HG02943 (cell line): Measurements from ENCODE around the gene TBCCD1.
"Not testable (repeated sequence)": the region's sequence is repeated elsewhere in the genome, so short reads cannot be mapped to it uniquely, and the experiment has no call there.

Source experiments
- ATAC-seq: cut with Tn5 transposase; IDR thresholded peaks from one replicate; pipeline ENCODE4 v1.9.1; 2021; ENCODE audit warnings: mild to moderate bottlenecking, low read depth, moderate library complexity; ENCODE audit not compliant: unreplicated experiment

The TBCCD1 gene

DNA sequence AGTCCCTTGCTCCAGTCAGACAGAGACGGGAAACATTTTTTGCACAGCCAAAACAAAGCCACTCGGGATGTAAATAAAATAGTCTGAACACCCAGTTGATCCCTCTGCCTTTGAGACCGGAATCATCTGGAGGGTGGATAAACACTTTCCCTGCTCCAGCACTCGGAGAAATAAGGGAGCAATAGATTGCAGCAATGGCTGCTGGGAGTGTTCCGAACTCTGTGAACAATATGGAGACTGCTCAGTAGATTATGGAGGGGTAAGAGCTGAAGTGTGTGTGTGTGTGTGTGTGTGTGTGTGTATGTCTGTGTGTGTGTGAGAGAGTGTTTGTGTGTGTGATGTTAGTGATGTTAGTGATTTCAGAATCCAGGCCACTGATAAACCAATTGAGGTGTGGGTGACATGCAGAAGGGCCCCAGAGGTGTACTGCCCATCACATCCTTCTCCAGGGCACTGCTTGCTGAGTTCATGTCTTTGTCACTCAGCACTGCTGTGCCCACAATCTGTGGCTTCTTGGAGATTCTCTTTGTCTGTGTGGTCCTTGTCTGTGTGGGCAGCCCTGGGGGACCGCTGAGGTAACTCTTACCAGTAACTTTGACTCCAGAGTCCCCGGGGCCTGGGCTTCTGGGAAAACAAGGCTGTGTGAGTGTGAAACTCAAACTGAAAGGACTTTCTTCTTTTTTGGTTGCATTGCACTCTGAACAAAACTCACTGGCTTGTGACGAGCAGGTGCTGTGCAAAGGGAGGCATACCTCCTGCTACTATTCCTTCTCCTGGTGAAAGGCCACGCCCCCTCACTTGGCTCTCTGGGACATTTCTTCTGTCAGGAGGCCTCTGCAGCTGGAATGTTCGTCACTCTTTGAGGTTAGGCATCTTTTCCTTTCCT lies 45.9 kb downstream of the TBCCD1 start:
- ATAC-seq = peak; percentile 38

DNA sequence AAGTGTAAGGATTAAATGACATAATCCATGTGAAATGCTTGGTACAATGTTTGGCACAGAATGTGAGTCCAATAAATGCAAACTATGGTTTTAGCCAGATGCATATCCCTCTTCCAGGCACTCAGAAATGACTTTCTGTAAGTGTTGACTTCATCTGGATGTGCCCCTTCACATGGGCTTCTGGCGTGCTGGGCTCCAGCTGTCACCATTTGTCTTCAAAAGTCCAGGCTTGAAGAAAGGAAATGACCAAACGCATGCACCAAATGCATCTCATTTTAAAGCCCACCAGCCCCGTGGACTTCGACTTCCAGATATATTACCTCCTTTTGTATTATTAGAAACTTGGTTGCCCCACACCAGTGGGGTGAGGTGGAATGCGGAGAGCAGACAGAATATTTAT lies 46.7 kb downstream of the TBCCD1 start:
- no peak for ATAC-seq

DNA sequence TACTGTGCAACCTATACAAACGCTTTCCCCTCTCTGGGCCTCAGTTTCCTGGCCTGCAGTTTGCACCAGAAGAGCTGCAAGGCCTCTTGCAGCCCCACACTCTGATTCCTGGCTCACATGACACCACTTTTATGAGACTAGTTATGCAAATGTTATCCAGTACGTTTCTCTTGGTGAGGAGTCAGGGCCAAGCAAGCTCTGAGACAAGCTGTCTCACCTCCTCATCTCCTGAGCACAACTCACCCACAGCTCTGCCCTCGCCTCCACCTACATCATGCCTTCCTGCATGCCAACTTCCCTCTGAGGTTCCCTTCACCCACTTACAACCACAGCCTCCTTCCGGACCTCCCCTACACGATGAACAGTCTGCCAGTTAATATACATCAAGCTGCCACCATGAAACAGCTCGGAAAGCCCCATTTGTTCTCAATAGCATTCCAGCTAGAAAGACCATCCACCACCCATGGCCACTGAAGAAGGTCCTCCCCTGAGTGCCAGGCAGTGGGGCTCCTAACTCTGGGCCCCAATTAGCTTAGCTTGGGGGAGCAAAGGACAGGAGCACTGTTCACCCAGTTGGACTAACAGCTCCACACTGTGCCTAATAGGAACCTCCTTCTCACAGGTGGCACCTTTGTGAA lies 48.0 kb downstream of the TBCCD1 start:
- ATAC-seq = no peak

DNA sequence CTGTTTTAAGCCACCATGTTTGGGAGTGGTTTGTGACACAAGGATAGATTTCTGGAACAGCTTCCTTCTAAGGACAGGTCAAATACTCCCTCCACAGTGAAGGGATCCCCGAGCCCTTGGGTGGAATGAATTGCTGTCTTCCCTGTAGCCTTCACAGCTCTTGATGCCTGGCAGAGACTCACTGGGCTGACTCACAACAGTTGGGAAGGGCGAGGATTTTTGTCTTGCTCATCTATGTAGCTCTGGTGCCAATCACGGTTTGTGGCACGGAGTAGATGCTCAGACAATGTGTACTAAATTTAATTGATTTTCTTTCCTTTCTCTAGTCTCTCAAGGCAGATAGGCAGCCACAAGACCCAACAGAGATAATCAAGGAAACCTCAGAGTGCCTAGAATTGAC lies 49.9 kb downstream of the TBCCD1 start:
- ATAC-seq = no peak

DNA sequence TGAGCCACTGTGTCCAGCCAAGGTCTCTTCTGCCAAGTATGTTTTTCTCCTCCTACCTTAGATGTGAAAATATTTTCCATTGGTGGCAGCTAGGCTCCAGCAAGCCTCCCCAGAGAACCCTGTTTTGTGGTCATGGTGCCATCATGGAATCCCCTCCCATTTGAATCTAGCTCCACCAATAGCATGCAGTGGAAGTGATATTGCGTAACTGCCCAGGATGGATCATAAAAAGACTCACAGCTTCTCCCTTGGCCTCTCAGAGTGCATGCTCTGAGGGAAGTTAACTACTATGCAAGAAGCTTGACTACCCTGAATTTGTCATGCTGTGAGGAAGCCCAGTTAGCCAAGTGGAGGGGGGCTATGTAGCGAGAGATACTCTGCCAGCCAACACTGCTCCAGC lies 50.5 kb downstream of the TBCCD1 start:
- ATAC-seq = no peak

DNA sequence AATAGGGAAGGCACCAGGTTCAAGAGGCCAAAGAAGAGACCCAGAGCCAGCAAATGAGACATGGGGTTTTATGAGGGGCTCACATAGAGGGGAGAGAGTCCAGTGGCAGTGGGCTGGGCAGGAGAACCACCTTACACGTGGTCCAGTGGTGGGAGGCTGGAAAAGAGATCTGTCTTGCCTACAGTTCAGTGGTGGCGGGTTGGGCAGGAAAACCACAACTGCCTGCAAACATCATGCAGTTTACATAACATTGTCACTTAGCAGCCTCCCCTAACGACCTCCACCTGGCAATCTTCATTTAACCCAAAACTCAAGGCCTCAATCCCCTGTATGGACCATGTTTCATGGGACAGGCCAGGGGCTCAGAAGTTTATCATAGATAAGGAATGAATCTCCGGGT lies 52.0 kb downstream of the TBCCD1 start:
- no peak for ATAC-seq

DNA sequence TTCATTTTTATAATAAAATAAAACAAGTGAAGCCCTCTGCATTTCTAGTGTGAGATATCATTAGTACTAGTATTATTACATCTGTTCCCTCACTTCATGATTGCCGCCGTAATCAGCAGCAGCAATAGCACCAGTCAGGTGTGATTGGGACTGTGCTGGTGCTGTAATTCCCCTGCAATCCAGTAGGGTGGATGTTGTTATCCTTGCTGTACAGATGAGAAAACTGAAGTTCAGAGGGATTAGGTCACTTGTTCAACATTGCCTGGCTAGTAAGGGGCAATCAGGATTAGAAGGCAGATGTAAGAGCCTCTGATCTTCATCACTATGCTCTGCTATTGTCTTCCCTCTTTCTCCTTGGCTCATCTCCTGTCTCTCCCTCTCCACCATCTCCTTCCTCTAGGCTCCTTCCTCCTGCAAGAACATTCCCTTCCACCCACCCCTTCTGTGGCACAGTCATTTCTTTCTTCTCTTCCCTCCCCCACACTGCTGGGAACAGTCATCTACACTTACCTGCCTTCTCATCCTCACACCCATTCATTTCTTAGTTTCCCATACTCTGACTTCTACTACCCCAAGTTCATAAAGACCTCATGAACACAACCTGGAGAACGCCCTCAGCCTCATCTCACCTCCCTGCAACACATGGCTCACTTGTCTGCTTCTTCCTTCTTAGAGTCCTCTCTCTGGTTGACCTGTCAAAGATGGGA lies 52.7 kb downstream of the TBCCD1 start:
- ATAC-seq = no peak

DNA sequence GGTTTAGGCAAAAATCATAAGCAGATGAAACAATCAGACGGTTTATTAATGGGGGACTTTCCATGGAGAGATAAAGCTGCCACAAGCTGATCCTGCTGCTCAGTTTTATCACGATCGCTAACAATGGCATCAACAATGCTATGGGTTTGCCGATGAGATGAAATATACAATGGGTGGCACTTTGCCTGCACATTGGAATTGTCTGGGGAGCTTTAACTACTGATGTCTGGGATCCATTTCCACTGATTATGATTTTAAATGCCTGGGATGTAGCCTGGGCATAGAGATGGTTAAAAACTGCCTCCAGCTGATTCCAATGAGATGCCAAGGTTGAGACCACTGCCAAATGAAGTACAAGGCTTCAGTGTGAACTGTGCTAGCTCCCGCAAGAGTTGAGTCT lies 53.8 kb downstream of the TBCCD1 start:
- no peak for ATAC-seq

DNA sequence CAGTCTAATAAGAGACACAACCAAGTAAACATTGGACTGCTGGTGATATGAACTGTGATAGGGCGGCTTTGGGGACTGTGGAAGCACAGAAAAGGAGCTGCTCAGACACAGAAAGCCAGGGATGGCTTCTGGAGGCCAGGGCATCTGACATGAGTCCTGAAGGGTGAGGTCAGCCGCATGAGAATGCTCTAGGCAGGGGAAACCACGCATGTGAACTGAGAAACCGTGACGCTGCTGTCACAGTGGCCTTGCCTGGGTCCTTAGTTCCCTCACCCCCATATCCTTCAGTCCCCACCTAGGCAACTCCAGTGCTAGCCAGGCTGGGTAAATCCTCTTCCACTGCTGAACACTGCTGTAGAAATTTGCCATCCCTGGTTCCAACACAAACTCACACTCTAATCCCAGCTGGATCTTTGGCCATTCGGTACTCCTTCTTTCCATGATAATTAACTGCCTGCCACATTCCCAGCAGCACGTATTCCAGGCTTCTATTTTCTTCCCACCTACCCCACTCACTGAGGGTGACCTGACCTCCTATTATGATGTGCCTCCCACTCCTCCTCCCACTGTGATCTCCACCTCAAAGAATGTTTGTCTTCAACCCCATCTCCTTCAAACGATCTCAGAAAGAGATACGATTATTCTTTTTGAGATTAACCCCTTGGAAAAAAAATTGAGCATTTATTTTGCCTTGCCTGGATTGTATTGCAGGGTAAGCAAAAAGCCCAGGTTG lies 54.4 kb downstream of the TBCCD1 start:
- no peak for ATAC-seq

DNA sequence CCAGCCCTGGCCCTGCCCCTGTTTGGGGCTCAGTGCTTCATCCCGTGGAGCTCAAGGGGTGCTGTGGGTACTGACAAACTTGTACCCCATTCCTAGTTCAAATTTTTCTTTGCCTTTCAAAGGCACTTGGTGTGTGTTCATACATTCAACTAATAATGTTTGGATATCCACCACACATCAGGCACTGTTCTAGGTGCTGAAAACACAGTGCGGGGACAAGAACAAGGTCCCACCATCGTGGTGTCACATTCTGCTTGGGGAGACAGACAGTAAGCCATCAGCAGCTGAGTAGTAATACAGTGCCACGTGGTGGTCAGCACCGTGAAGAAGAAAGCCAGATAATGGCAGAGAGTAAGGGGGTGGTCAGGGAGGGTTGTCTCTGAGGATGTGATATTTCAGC lies 55.4 kb downstream of the TBCCD1 start:
- no peak for ATAC-seq

DNA sequence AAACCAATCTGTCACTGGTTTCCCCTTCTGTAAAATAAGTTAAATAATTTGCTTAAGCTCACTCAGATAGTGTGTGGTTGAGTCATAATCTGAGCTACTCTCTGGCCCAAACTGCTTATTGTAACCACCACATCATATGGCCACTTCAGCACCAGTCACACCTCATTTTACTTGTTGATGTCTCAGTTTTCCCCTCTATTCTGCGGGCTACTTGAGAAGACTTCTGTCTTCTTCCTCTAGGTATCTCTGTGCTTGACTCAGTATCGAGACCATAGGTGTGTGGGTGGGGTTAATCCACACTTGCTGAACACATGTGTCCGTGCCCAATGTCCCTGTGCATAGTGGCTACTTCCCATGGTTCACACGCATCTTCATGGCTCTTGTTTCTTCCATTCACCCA lies 55.9 kb downstream of the TBCCD1 start:
- peak; percentile 50 for ATAC-seq

DNA sequence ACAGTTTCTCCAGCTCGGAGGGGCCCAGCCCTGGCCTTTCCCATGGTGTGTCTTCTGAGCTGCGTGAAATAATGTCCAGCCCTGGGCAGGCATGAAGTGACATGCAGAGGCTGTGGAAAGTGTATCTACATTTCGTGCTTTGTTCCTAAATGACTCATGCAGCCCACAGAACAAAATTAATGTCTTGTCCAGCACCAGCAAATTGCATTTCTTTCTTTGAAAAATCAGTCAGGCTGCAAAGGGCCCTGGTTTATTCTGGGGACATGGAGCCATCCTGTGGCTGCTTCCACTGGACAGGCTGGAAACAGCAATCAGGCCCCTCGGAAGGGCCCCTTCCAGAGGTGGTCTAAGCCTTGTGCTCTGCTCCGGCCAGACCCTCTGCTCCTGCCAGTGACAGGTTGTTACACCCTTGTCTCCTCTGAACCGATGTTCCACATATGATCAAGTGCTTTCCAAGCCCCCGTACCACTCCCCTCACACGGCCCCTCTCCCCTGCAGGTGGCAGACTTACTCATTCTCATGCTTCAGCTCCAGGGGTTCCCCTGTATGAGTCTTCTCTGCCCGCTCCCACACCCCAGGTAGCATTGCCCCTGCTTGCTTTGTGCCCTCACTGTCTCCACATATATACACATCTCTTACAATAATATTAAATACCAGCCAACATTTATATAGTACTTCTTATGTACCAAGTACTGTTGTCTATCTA lies 56.6 kb downstream of the TBCCD1 start:
- ATAC-seq = no peak

DNA sequence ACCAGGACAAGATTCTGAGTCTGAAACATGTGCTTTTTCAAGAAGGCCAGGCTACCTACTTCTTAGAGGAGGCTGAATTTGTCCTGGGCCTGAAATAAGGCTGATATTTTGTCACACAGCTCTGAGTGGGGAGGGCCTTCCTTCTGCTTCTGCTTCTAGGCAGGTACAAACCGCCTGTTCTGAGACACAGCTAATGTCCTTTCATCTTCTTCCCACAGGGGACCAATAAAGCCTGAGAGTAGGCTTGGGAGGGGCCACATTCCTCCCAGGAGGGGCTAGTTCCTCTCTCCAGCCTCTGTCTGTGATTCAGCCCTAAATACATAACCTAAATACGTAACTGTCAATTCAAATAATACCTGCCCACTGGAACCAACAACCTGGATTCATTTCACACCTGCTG lies 57.7 kb downstream of the TBCCD1 start:
- no peak for ATAC-seq

DNA sequence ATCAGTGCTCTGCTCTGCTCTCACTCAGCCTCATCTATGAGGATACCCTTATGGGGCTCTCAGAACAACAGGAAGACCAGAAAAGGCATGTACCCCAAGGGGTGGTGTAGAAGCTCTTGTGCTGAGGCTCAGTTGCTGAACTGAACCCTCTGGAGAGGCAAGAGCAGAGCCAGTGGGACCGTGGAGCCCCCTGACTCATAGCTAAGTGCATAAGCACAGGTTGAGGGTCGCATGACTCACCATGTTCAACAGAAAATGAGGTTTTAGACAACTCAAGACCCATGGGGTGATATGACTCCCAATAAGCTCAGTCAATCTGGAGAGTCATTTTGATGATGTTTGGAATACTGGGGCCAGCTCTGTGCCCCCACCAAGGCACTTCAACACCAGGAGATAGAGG lies 60.3 kb downstream of the TBCCD1 start:
- ATAC-seq = no peak

DNA sequence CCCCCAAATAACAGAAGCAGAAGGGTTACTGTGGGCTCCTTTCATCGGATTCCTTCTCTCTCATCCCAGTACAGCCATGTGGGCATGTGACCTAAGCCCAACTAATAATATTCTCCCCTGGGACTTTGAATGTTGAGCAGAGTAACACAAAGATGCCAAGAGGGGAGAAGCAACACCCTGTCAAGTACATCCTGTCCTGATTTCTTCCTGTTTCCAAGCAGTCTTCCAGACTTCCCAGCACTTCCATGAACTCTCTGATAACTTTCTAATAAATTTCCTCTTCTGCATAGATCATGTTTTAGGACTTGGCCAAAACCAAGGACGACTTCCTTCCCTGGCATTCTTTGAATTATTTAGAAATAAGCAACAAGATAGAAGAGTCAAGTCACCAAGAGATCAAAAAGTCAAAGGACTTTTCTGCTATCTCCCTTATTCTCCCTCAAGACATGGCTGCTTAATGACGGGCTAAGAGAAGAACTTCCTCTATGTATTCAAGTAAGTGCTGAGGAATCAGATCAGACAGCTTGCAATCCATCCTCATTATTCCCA lies 60.9 kb downstream of the TBCCD1 start:
- no peak for ATAC-seq

DNA sequence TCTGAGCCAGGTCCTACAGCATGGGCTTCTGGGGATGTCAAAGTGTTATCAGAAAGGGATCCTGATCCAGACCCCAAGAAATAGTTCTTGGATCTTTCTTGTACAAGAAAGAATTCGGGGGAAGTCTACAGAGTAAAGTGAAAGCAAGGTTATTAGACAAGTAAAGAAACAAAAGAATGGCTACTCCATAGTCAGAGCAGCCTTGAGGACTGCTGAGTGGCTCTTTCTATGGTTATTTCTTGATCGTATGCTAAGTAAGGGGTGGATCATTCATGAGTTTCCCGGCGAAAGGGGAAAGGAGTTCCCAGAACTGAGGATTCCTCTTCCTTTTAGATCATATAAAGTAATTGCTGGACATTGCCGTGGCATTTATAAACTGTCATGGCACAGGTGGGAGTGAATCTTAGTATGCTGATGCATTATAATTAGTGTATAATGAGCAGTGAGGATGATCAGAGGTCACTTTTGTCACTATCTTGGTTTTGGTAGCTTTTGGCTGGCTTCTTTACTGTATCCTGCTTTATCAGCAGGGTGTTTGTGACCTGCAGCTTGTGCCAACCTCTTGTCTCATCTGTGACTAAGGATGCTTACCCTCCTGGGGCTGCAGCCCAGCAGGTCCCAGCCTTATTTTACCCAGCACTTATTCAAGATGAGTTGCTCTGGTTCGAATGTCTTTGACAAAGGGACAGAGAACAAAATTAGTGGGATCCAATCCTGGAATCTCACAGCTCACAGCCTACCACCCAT lies 64.0 kb downstream of the TBCCD1 start:
- ATAC-seq = no peak

DNA sequence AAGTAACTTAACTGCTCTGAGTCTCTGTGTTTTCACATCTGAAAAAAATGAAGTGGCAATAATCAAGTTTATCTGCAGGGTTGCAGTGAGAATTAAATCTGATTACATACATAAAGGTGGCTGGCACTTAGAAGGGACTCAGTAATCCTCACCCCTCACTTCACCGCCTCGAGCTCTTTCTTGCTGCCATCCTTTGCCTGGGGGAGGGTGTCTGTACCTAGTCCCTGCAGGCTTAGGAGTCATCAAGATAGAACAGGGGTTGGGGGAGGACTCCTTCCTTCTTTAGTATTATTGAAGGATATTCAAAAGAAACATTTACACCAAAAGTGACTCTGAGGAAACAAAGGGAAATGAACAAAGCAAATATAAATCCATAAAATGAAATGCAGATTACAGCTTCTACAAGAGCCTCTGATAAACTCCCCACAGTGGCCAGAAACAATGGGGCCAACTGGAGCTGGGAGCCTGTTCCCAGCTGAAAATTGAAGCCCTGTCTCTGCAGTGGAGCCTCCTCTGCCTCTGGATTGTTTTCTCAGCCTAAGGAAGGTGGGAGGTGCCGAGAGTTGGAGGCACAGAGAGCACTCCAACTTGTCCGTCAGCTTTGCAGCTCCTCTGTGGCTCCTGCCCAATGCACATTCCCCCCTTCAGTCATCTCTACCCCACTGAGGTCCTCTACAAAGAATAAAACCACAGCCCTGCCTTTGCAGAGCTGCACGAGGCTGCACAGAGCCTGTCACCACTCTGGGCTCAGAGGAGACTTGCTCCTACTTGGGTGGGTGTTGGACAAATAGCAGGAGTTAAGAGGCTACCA lies 64.8 kb downstream of the TBCCD1 start:
- ATAC-seq = no peak

DNA sequence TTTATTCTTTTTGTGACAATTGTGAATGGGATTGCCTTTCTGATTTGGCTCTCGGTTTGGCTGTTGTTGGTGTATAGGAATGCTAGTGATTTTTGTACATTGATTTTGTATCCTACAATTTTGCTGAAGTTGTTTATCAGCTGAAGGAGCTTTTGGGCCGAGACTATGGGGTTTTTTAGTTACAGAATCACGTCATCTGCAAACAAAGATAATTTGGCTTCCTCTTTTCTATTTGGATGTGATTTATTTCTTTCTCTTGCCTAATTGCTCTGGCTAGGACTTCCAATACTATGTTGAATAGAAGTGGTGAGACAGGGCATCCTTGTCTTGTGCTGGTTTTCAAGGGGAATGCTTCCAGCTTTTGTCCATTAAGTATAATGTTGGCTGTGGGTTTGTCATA lies 67.2 kb downstream of the TBCCD1 start:
- ATAC-seq = not testable (repeated sequence)
